ENCODE data around the gene NFE2L2.
"Not testable (repeated sequence)": the region's sequence is repeated elsewhere in the genome, so short reads cannot be mapped to it uniquely, and the experiment has no call there.

Gene NFE2L2

DNA sequence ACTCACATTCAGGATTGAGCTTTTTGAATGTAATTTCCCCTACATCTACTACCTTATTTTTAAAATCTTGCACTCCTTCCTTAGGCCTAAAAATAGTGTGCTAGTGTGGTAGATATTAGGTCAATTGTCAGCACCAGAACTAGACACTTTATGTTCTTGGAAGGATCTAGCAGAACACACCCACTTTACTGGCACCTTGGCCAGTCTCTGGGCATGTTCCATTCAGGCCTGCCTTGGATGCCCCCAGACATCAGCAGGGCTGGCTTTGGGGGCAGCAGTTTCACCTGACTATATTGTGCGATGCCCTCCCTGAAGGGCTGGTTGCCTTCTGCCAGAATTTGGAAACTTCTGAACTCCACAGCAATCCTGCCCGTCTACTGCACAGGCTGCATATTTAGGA lies 15.3 kb upstream of the NFE2L2 start:
- DNase-seq, result no peak

DNA sequence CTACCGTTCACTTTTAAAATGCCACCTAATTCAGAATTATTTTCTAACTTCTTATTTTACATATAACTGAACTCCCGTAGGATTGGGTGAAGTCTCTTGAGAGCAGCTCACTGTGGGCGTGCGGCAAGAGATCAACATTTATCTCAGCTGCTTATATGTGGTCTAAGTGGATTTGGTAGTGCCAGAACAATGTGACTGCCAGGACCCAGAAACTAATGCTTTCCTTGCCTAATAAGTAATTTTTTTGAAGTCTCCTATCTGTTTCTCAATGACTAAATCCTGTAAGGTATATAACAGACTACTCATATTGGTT lies 11.2 kb upstream of the NFE2L2 start:
- no peak for DNase-seq

DNA sequence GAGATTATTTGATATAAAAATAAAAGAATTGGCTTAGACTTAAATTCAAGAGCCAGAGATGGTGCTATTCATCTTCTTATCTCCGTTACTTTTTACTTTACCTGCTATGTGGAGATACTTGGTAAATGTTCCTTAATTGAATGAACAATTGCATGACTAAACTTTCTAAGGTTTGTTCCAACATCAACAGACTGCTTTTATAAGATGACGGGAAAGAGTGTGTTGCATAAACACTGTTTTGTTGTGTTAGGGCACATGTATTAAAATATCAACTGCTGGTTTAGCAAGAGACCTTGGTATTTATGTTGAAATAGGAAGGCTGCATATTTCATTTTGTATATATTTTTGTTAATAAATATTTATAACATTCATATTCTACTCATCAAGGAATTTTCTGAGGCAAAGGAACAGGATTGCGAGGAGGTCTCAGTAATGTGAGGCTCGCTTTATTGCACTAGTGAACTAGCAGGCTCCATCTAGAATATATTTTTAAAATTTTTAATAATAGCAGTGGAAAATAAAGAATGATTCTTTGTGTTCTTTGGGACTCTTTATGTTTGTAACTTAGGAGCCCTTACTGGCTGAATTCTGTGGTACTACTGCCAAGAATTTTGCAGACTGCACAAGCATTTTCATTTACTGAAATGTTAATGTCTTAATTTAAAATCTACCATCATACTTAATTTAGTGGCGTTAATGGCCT lies 10.7 kb upstream of the NFE2L2 start:
- no peak for DNase-seq

DNA sequence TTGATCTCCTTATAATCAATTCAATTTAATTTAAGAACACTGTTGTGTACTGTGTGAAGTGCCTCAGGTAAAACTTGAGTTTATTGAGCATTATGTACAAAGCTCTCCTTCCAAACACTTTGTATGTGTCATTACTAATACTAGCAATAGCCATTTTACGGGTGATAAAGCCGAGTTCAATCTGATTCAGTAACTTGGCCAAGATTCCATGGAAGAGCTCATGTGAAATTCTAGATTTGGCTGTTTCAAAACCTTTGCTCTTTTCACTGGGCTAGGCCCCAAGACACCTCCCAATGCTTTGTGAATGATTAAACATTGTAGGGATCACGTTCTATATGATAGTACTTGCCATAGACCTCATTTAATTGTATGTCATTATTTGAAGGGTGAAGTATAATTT lies 8.9 kb upstream of the NFE2L2 start:
- no peak for DNase-seq

DNA sequence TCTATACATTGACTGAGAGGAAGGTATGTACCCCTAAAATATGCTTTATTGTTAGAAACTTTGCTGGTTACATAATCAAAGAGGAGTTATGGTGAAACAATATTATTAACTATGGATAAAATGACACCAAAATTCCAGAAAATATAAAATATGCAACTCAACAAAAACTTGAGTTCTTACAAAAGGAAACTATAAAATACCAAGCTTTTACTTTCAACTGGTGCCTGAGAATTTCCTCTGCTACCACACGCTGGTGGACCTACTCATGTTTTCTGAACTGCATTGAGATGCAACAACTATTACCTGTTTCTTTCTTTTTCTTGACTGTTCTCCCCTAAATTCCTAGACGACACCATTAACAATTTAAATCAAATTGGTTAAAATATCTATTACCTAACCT lies 8.2 kb upstream of the NFE2L2 start:
- no peak for DNase-seq

DNA sequence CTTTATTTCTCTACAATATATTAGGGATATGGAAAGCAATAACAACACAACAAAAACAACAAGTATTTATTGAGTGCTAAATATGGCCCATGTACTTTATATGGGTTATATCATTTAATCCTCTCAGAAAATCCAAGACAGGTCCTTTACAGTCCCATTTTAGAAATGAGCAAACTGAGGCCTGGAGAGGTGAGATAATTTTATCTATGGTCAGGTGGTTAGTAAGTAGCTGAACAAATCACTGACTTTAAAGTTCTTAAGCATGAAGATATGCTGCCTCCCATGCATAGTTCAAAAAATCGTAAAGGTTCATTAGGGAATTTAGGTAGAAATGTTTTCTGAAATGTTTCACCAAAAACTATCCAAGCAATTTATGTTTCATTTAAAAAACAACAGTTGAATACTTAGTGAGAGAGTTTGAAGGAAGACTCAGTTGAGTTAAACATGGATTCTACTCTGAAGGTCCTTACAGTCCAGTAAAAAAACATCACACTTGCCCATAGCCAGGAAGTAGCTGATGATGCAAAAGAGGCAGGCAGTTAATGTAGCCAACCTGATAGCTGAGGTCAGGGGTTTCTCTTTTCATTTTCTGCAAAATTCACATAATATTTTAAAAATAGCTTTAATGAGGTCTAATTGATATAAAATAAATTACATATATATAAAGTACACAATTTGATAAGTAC lies 7.6 kb upstream of the NFE2L2 start:
- DNase-seq, result no peak

DNA sequence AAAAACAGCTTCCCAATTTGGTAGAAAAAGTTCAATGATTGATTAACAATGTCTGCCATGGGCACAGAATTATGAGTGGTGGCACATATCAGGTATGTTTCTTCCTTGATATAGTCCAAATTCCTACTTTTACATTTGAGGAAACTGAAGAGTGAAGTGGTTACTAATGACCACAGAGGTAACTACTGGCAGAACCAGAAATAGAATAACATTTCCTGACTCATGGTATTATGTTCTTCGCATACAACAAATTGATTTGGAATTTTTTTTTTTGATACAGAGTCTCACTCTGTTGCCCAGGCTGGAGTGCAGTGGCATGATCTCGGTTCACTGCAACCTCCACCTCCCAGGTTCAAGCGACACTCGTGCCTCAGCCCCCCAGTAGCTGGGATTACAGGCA lies 6.0 kb upstream of the NFE2L2 start:
- no peak for DNase-seq

DNA sequence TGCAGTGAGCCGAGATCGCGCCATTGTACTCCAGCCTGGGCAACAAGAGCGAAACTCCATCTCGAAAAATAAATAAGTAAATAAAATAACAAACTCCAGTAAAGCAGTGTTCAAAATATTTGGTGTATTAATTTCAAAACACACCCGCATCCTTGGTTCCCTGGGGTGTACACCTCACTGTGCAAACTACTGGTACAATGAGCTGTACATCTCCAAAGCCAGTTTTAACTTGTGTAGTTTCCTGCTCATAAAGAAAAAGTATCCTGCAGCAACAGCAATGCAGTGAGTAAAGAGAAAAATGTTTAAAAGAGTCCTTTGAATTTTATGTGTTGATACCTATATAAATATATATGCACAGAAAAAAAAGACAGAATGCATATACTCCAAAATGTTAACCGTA lies 4.4 kb upstream of the NFE2L2 start:
- no peak for DNase-seq

DNA sequence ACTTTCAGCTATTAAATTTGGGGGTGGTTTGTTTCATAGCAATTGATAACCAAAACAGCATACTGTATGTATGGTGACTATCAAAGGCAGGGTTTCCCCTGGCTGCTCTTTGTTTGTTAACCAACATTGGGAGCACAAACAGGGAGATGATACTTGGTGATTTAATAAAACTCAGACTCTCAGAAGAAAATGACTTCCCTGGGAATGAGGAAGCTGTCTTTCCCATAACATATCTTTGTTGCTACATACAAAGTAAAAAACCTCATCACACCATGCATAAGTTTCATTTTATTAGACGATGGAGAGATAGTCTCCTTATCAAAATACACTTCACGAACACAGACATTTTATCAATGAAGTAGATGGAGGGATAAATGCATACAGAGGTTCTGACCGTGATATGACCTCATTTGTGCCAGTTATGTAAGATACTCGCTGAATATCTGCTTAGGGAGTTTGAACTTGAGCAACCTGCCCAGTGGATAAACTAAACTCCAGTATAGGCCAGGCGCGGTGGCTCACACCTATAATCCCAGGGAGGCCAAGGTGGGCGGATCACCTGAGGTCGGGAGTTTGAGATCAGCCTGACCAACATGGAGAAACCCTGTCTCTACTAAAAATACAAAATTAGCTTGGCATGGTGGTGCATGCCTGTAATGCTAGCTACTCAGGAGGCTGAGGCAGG lies 3.8 kb upstream of the NFE2L2 start:
- DNase-seq, result no peak

DNA sequence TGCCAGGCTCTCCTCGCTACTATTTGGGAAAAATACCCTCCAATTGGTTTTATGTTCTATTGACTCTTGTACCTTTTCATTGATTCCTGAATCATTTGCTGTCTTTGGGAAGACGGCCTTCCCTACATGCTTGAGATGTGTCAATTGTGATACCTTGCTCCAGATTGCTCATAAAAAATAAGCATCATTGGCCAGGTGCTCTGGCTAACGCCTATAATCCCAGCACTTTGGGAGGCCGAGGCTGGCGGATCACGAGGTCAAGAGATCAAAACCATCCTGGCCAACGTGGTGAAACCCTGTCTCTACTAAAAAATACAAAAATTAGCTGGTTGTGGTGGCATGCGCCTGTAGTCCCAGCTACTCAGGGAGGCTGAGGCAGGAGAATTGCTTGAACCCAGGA lies 2.4 kb upstream of the NFE2L2 start:
- DNase-seq, result not testable (repeated sequence)

DNA sequence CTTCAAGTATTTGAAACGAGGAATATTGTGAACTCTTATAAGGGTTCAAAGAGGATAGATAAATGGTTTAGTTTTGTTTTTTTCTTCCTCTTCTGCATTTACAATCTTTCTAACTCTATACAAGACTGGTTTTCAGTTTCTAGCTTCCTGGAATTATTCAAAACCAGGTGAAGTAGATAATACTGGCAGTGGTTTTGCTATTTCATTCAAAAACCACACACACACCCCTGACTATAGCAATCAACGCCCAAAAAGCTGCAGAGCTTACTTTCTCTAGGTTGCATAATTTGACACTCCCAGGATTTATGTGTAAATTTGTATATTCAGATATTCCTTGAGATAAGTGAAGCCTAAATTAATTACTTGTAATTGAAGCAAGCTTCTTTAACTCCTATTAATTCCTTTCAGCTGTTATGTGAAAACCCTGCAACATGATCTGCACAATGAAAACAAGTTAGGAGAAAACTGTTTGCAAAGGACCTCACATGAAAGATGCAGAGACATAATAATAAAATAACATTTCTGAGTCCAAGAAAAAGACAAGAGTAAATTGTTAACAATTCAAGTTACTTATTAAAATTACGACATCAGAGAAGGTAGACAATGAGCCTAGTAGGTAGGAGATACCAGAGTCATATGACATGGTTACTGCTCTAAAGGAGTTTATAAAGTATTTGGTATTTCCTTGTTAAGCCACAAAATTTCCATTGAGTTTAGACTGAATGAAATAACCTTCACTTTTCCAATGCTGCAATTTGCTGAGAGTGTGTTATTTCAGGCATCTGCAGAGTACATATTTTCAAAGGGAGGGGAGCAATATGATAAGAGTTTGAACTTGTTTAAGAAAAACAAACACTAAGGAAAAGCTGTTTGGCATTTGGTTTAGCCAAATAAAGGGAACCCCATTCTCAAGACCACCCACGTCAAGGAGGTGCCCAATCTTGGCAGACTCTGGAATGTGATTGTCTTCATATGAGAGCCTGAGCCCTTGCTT lies 1.6 kb upstream of the NFE2L2 start:
- DNase-seq, result no peak

DNA sequence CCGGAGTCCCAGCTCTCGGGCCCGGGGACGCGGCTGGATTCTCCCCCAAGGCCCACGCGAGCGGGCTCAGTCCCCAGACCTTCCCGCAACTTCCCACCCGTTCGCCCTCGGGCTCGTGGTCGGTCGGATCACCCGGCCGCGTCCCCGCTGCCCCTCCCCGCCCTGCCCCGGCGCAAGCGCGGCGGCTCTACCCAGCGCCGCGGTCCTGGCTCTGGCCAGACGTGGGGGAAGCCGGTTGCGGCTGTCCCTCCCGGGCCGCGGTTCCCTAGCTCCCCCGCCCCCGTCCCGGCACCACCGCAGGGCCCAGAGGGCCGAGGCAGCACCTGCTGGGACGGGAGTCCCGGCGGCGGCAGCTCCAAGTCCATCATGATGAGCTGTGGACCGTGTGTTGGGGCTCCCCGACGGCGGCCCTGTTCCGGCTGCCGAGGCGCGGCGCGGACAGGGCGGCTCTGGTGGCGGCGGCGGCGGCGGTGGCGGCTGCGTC lies 276 bp downstream of the NFE2L2 start:
- DNase-seq, result no peak

DNA sequence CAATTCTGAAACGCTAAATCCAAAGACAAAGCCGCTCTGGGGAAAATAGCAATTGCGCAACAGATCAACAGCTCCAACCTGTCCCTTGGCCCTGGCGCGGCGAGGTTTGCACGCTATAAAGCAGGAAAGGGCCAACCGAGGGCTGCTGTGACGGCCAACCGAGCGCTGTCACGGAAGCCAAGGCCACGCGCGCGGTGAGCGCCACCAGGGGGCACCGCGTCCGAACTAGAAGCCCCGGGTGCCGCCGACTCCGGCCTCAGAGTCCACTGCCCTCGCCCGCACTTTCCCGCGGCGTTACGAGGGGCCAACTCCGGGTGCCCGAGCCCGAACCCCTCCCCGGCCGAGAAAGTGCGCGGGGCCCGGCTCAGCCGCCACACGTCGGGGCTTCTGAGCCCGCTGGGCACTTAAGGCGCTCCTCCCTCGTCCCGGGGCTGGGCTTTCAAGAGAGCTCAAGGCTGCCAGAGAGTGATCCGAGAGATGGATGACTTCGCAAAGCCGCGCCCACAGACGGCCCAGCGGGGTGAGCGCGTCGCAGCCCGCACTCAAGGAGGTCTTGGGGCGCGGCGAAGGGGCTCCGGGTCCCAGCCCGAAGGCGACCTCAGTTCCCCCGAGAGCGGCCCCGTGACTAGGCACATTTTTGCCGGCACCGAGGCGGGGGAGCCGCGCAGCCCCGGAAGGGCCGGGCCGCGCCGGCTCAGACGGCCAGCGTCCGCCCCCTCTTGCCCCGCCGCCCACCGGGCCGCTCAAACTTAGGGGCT lies 897 bp downstream of the NFE2L2 start:
- DNase-seq, result peak; percentile 60

DNA sequence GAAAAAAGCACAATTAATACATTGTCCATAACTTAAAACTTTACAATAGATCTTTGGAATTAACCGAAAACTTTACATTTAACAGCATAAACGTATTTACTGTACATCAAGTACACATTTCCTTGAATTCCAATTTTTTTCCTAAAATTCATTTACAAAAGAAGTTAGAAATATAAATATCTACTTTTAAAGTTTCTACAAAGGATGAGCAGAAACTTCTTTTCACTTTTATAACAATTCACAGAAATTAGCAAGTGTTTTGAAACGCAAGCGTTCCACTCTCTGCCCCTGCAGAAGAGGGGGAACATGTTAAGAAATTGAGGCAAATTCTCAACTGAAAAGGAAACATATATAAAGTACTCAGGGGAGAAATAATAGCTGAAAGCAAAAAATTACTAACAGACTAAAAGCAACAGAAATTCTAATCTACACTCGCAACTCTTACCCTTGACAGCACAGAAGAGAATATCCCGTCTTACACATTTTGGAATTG lies 1.5 kb downstream of the NFE2L2 start:
- no peak for DNase-seq

DNA sequence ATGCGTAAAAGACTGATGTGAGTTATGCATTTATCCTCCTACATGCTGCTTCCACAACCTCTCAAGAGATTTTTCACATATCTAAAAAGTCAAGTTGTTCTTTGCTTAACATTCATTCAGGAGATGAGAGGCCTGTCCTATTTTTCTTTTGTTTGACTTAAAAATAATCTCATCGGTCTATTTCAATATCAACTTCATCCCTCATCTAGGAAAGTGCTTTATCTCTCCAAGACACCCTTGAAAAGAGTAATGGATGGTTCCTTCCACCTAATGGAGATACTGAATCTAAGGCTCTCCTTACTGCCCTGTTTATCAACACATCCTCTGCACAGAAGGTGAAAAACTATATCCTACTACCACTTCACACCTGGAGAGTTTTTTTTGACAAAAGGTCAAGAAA lies 2.4 kb downstream of the NFE2L2 start:
- no peak for DNase-seq

DNA sequence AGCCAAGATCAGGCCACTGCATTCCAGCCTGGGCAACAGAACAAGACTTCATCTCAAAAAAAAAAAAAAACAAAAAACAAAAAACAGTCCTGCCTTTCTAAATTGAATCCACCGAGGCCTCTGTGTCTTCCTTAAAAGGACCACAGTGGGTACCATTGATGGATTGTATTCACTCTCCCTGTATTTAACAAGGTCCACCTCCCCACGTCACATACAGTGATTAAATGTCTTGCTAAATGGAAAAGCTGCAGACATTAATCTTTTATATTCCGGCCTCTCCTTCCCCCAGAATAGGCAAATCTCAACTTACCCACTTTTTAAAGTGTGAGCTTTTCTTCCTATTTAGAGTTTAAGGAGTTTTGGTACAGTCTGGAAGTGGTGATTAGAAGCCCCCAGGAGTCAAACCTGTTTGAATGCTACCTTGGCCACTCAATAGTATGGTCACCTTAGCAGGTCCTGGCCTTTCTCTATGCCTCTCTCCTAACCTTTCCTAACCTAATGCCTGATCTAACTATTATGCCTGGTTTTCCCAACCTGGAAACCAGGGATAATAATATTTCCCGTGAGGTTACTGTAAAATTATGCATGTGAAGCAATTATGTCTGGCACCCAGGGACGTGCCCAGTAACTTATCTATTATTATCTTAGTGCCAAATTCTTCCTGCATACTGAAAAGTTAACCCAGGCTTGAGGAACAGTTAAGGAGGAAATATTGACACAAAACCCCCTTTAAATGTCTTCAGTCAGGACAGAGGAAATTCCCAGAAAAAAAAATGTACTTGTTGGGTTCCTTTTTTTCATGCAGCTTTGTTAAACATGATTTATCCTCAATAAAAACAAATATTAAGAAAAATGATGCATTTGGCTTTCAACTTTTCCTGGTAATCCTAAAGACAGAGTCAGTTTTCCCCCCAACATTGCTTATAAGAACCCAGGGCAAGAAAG lies 3.1 kb downstream of the NFE2L2 start:
- DNase-seq, result no peak

DNA sequence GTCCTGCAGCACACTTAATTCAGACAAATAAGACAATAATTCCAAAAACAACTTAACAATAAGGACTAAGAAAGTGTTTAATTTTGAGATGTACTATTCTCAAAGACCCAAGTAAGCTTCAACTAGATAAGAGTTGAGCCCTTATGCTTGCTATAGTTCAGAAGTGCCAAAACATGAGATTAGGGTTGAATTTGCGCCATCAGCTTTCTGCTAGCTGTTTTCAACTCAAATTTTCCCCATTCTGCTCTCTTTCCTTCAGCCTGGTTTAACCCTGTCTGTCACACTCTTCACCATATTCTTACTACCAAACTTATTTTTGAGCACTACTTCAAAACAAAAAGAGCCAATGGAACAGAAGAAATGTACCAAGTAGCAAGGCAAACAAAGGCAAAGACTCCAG lies 4.1 kb downstream of the NFE2L2 start:
- no peak for DNase-seq

DNA sequence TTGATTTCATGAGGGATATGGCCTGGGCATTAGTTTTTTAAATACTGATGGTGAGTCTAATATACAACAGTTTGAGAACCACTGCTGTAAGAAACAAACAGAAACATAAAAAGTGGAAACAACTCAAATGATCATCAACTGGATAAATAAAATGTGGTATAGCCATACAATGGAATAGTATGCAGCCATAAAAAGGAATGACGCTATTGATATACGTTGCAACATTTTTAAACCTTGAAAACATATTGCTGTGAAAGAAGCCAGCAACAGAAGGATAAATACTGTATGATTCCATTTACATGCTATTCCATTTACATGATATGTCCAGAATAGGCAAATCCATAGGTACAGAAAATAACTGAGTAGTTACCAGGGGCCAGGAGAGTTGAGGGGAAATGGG lies 6.5 kb downstream of the NFE2L2 start:
- DNase-seq, result no peak

DNA sequence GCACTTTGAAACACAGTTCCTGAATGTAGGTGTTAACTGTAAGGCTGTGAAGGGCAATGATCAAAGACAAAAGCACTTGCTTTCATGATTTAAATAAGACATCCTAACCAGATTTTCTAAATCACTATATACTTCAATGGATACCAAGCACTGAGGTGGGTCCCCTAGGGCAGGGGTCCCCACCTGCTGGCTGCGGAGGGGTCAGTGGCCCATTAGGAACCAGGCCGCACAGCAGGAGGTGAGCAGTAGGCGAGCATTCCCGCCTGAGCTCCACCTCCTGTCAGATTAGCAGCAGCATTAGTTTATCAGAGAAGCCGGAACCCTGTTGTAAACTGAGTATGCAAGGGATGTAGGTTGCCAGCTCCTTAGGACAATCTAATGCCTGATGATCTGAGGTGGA lies 7.1 kb downstream of the NFE2L2 start:
- no peak for DNase-seq

DNA sequence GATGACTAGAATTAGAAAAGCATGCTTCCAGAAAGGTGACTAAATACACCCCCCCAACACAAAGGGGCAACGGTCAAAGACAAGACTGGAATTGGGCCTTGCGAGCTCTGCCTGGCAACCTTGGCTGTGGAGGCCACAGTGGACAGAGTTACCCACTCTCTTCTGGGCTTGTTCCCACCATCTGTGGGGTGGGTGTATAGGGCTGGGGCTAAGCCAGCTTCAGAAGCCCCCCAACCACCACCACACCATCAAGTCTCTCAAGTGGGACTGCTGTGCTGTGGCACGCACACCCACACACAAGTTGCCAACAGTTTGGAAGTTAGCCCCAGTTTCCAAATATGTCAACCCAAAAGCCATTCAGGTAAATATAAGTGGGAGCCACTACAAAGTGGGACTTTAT lies 7.8 kb downstream of the NFE2L2 start:
- no peak for DNase-seq

DNA sequence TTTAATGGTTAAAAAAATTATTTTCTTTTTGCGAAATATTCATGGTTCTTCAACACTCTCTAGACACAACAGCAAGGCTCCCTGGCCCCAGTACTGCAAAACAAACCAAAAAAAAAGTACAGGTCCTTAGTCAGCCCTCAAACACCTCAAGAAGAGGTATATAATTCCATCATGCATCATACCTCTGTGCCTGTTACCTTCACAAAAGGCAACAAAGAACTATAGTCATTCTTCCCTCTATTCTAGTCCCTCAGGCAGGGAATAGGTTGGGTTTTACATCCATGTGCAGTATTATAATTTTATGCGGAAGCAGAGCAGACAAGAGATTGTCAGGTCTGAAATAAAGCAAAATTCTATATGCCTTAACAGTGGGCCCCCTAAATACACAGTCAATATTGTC lies 8.5 kb downstream of the NFE2L2 start:
- no peak for DNase-seq
